Stimulated activated CD8-positive, alpha-beta memory T cell treated with anti-CD3 and anti-CD28 coated beads, Interleukin-4, amount 100 ng/mL, for 24 hours (primary cell): ENCODE data around the gene ARRDC1.
"Not testable (repeated sequence)": the region's sequence is repeated elsewhere in the genome, so short reads cannot be mapped to it uniquely, and the experiment has no call there.

ENCODE experiments used
- DNase-seq: peaks from one replicate; pipeline ENCODE4 v3.0.0-alpha.2; 2020; ENCODE audit warnings: low read depth

Gene ARRDC1

DNA sequence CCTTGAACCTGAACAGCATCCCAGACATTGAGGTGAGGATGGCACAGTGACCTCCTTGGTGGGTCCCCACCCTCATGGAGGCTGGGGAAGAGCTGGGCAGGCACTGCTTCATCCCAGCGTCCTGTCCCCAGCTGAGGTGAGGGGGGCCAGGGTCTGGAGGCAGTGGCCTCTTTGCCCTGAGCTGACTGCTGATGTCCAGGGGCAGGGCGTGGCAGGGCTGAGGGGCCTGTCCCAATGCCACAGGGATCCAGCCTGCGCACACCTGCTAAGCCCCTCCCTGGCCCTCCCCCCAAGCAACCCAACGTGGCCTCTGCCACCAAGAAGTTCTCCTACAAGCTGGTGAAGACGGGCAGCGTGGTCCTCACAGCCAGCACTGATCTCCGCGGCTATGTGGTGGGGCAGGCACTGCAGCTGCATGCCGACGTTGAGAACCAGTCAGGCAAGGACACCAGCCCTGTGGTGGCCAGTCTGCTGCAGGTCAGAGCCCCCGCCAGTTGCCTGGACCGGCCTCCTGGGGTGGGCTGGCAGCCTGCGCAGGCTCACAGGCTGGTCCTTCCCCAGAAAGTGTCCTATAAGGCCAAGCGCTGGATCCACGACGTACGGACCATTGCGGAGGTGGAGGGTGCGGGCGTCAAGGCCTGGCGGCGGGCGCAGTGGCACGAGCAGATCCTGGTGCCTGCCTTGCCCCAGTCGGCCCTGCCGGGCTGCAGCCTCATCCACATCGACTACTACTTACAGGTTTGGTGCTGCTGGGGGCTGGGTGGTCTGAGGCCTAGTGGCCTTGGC is 8.4 kb downstream of the ARRDC1 start:
- no peak for DNase-seq

DNA sequence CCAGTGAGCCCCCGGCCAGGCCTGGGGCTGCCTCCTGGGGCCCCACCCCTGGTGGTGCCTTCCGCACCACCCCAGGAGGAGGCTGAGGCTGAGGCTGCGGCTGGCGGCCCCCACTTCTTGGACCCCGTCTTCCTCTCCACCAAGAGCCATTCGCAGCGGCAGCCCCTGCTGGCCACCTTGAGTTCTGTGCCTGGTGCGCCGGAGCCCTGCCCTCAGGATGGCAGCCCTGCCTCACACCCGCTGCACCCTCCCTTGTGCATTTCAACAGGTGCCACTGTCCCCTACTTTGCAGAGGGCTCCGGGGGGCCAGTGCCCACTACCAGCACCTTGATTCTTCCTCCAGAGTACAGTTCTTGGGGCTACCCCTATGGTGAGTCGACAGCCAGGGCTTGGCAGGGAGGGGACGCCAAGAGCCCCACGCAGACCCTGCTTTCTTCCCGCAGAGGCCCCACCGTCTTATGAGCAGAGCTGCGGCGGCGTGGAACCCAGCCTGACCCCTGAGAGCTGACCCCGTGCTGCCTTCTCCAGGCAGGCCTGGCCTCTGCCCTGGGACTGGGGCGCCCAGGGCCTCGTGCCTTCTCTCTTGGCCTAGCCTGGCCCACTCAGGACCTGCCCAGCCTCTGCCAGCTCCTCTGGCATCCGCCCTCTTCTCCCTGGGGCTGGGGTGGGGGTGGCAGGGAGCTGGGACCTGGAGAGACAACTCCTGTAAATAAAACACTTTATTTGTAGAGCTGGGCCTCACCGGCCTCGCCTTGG is 9.3 kb downstream of the ARRDC1 start:
- no peak for DNase-seq

DNA sequence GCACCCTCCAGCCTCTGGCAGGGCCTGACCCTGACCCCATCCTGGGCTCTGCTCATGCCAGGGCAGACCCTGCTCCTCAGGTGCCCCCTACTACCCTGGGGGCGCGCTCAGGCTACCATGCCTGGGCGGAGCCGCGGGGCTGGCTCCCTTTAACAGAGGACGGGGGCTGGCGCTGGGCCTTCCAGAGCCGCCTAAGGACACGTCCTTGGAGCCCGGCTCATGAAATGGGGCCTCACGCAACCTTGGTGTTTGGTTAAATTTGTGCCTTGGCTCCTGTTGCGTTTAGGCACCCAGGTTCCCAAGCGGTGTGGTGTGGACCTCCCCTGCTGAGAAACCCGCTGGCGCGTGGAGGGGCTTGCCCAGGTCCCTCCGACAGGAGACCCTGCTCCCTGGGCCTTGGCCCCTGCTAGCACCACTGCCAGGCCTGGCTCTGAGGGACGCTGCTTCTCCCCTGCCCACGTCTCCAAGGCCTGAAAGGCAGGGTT is 9.9 kb downstream of the ARRDC1 start:
- DNase-seq: no peak

DNA sequence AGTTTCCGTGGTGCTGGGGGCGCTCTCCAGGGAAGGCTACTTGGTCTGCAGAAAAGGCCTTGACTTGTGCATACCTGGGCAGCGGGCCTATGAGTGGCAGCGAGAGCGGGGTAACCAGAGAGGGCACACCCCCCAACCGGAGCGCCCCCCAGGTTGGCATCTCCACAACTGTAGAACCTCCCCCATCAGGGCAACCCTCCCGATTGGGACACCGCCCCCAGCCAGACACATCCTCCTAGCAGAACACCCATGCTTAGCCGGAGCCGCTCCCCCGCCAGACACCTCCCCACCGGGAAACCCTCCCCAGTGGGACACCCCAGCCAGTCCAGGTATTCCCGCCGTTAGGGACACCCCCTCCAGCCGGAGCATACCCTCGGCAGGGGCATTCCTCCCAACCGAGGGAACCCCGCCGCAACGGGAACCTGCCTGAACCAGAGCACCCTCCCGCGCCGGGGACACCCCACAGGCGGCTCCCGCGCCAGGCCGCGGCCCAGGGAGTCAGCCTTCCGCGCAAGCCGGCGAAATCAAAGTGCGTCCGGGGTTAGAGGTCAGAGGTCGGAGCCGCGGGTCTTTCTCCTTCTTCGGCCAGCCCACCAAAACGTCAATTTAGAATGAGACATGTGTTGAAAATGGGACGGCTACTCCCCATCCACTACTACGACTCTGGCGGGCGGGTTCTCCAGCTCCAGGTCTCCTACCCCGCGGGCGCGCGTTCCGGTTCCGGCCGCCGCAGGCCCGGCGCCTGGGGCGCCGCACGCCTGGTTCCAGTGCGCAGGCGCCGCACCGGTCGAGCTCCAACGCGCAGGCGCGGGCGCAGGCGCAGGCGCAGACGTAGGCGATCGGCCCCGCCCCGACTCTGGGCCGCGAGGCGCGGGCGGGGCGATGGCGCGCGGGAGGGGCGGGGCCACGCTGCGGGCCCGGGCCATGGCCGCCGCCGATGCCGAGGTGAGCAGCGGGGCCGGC is 12.9 kb downstream of the ARRDC1 start, which contains the start of gene EHMT1:
Gene EHMT1, plus strand, starts transcription at position 901 of the 963 bp plus-strand sequence. Its CDS starts 24 bp downstream, at position 925.
- DNase-seq: peak; percentile 84

DNA sequence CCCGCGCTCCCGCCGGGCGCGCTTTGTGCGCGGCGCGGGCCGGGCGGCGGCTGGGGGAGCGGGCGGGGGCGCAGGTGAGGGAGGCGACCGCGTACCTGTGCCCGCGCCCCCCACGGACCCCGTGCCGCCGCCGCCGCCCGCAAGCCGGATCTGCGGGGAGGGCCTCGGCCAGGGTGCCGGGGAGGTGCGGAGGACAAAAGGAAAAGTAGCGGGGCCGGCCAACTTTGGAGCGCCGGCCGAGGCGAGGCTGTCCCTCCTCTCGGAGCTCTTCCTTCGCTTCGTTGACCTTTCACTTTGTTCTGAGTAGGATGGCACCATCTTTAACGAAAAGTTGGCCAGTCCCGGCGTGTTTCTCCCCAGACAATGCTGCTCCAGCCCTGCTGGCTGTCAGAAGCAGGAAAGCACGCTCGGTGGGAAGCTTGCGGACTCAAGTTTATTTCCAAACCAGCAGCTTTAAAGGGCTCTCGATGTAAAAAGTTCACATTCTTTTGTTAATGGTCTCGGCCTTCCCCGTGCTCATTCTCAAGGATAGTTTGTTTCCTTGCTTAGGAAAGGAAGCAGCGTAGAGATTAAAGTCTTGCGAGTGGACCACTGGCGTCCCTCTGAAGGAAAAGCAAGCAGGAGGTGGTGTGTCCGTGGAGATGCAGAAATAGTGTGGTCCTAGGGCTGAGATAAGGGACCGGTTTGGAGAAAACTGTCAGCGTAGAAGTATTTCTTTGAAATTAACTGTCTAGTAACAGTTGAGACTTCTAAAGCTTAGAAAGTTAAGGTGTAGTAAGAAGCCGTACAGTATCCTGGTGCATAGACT is 14.0 kb downstream of the ARRDC1 start:
- no peak for DNase-seq

DNA sequence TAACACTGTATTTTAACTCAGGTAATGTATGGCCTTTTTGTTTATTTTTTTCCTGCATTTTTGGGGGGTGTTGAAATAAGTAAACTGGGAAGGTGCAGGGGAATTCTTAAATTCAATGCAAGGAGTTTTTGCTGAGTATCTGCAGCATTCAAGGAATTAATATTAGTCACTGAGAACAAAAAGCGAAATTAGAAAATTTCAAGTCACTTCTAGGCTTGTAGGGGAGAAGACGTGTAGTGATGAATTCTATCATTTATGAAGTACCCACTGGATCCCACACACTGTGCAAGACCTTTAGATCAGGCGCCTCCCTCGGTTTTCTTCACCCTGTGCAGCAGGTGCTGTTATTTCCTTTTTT is 14.5 kb downstream of the ARRDC1 start:
- no peak for DNase-seq

DNA sequence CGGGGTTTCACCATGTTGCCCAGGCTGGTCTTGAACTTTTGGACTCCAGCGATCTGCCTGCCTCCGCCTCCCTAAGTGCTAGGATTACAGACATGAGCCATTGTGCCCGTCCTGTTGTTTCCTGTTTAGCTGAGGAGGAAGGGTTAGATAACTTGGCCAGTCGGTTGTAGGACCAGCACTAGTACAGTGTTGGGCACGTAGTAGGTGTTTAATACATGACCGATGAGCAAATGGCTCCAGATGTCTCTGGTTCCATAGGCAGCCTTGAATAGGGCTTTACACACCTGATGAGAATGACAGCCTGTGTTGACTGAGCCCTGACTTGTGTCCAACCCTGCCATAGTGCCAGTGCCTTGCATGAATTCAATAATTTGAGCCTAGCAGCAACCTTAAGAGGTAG is 15.1 kb downstream of the ARRDC1 start:
- no peak for DNase-seq

DNA sequence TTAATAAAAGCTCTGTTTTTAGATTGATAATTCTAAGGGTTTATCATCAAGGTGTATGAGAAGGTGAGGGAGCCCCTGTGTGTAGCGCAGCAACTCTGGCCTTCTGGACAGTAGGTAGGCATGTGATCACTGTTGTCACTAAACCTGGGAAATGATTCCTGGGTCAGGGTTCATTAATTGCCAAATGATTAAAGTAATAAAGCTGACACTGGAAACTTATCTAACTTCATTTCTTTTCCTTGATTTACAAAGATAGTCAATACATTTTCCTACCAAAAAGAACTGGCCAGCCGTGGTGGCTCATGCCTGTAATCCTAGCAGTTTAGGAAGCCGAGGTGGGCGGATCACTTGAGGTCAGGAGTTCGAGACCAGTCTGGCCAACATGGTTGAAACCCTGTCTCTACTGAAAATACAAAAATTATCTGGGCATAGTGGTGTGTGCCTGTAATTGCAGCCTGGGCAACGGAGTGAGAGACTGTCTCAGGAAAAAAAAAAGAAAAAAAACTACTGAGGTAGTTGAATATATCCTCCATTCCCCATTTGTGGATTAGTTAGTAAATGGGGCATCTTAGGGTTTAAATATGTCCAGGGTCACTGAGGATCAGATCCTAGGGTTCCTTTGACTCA is 15.8 kb downstream of the ARRDC1 start:
- DNase-seq: no peak

DNA sequence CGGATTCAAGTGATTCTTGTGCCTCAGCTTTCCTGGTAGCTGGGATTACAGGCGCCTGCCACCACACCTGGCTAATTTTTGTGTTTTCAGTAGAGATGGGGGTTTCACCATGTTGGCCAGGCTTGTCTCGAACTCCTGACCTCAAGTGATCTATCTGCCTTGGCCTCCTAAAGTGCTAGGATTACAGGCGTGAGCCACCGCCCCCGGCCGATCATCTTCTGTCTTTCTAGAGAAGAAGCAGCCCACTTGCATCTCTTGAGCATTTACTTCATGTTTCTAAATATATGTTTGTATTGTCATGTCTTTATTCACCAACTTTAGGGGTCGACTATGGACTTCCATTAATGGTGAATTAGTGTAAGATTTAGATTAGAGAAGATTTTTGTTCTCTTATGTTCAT is 16.7 kb downstream of the ARRDC1 start:
- DNase-seq: not testable (repeated sequence)

DNA sequence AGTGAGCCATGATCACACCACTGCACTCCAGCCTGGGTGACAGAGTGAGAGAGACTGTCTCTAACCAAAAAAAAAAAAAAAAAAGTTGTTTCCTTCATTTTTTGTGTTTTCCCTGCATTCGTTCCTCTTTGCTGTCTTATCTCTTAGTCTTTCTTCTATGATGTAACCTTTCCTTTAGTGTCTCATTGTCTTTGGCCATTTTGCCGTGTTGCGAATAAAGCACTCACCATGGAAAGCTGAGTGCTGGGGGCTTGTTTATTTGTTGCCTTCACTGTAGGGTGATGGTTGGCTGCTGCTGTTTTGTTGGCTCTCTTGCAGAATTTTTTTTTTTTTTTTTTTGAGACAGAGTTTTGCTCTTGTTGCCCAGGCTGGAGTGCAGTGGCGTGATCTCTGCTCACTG is 21.0 kb downstream of the ARRDC1 start:
- DNase-seq: no peak

DNA sequence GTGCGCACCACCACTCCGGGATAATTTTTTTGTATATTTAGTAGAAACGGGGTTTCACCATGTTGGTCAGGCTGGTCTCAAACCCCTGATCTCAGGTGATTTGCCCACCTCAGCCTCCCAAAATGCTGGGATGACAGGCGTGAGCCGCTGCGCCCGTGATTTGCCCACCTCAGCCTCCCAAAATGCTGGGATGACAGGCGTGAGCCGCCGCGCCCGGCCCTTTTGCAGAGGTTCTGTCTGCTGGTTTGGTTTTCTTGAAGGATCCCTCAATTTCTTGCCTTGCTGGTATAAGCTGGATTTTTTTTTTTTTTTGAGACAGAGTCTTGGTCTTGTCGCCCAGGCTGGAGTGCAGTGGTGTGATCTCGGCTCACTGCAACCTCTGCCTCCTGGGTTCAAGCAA is 21.9 kb downstream of the ARRDC1 start:
- not testable (repeated sequence) for DNase-seq

DNA sequence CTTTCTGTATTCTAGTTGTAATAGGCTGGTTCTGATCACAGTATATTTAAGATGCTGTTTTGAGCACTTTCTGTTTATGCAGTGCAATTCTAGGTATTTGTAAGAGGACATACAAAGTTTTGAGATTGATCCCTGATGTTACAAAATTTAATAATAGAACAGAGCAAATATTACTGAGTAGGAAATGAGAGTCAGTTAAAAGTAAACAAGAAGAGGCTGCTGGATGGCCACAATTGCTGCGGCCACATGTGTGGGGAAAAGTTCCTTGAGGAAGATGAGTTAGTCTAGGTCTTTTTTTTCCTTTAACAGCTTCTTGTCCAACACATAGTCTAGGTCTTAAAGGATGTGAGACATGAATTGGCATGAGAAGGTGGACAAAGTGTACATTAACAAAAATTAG is 24.6 kb downstream of the ARRDC1 start:
- no peak for DNase-seq

DNA sequence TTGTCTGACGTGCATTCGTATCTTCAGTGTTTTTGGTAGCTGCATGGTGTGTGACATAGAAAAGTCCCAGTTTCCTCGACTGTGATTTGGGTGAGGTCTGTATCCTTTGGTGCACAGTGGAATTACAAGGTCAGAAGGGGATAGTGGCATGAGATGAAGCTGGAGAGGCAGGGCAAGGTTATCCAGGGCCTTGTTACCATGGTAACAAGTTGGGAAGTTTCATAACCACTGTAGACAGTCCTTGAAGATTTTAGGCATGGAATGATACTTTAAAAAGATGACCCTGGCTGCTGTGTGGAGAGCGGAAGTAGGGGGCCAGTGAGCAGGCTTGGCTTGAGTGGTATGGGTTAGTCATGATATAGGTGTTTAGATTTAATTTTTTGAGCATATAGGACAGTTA is 25.2 kb downstream of the ARRDC1 start:
- DNase-seq: no peak

DNA sequence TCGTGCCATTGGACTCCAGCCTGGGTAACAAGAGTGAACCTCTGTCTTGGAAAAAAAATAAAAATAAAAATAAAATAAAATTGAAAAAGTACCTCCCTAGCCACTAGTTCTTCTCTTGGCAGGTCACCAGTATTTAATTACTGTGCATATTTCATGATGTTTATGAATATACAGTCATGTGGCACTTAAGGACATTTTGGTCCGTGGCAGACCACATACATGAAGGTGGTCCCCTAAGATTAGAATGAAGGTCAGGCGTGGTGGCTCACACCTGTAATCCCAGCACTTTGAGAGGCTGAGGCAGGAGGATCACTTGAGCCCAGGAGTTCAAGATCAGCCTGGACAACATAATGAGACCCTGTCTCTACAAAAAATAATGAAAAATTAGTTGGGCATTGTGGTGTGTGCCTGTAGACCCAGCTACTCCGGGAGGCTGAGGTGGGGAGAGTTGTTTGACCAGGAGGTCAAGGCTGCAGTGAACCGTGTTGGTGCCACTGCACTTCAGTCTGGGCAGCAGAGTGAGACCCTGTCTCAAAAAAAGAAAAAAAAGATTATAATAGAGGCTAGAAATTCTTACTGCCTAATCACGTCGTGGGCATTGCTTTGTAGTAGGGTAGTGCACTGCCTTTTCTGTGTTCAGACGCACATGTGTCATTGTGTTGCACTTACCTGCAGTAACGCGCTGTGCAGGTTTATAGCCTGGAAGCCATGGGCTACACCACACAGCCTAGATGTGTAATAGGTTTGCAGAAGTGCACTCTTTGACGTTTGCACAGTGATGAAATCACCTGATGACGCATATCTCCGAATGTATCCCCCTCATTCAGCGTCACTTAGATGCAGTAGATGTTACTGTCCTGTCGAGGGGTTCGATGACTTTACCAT is 26.1 kb downstream of the ARRDC1 start:
- DNase-seq: no peak

DNA sequence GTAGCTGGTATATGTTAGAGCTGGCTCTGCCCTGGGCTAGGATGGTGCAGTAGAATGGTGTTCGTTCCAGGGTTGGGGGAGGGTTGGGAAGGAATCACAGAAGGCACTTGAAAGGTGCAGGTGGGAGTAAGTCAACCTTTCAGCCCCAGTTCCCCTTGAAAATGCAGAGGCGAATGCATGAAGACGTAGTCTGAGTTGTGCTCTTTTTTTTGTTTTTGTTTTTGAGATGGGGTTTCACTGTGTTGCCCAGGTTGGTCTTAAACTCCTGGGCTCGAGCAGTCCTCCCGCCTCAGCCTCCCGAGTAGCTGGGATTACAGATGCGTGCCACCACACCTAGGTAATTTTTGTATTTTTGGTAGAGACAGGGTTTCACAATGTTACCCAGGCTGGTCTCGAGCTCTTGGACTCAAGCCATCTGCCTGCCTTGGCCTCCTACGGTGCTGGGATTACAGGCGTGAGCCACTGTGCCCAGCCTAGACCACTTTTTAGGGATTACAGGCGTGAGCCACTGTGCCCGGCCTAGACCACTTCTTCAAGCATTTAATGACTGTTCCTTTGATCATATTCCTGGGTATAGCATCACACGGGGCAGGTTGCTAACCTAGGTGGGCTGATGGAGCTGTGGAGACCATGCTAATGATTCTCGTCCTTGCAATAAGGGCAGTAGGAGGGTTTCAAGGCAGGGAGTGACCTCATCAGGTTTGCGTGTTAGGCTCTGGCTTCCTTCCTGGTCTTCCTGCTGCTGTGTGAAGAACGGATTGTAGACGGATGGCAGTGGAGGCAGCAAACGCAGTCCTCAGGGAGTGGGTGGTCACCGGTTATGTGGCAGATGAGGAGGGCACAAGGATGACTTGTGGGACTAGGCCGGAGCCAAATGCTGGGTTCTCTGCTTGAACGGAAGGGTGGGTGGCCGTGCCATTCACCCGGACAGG is 27.0 kb downstream of the ARRDC1 start:
- DNase-seq: no peak

DNA sequence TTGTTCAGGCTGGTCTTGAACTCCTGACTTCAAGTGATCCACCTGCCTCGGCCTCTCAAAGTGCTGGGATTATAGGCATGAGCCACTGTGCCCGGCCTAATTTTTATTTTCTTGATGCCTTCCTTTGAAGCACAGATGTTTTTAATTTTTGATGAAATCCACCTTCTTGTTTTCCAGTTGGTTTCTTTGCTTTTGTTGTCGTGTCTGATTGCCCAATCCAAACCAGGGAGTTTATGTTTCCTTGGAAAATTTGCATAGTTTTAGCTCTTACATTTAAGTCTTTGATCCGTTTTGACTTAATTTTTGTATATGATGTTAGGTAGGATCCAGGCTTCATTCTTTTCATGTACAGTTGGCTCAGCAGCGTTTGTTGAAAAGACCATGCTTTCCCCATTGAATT is 28.5 kb downstream of the ARRDC1 start:
- DNase-seq: no peak

DNA sequence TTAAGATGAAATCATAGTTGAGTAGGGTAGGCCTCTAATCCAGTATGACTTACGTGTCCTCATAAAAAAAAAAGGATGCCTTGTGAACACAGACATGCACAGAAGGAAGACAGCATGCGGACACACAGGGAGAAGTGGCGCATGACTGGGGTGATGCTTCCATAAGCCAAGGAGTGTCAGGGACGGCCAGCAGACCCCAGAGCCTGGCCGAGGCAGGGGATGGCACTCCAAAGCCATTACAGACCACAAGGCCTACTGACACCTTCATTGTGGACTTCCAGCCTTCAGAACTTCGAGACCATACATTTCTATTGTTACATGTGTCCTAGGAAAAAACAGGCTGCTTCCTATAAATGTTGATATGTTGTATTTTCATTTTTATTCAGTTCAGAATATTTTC is 33.2 kb downstream of the ARRDC1 start:
- DNase-seq: no peak

DNA sequence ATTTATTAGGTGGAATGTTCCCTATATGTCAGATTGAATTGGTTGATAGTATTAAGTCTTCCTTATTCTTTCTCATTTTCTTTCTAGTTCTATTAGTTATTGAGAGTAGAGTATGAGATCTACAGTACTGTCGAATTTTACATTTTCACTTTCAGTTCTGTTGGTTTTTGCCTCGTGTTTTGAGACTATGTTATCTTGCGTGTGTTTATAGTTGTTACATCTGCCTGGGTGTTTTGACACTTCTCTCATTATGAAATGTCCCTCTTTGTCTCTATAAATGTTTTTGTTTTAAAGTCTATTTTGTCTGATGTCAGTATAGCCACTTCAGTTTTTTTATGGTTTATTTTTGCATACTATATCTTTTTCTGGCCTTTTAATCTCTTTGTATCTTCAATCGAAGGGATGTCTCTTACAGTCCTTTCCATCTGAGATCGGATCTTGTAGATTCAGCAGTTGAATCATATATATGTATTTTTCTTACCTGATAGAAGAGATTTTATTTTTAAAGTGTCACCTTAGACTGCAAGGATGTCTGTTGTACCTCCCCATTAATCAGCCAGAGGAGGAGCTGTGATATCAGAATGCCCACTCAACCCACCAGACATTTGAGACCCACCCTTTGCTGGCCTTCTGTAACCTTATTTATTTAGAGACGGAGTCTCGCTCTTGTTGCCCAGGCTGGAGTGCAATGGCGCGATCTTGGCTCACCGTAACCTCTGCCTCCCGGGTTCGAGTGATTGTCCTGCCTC is 34.0 kb downstream of the ARRDC1 start:
- DNase-seq: no peak
